Loucy (cell line): ENCODE results near the gene TRIO.

ENCODE experiments used
- CTCF ChIP-seq: fragments of 200-600 bp; sonication (generic); conservative IDR thresholded peaks from 2 replicates; pipeline ENCODE4 v1.5.1; 2014; ENCODE audit warnings: mild to moderate bottlenecking, antibody characterized with exemption, low read length
- EZH2phosphoT487 ChIP-seq: fragments of 200-600 bp; IDR thresholded peaks from 2 replicates; pipeline ENCODE4 v1.6.1; 2018; ENCODE audit warnings: antibody characterized with exemption, mild to moderate bottlenecking, moderate library complexity, borderline replicate concordance

DNA sequence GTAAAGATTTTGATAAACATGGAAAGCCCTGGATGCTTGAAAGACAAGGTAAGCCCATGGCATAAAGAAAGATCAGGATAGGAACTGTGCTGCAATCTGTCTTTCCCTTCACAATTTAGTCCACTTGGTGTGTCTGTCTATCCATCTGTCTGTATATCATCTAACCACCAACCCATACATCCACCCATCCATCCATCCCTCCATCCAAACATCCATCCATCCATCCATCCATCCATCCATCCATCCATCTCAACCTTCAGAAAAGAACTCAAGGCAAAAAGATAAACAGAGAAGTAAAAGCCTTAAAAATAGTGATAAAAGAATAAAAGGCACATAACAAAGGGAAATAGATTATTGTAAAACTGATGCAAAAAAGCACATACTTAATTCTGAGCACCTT, 15.1 kb upstream of the TRIO start:
- TF ChIP-seq EZH2phosphoT487 (no peak), CTCF (no peak)
